Measurements from ENCODE around the gene IKBKE. TPM values are rescaled to one million over a fixed set of nuclear protein-coding genes. Genes with fewer than 3 reads are reported as not detected.

Gene IKBKE
- total and polyA plus RNA-seq, 2 of the 8 experiments (the other 6 are each of a cell fraction or from before 2014, with no cell fraction given) = 8.6 to 12.0 TPM

DNA sequence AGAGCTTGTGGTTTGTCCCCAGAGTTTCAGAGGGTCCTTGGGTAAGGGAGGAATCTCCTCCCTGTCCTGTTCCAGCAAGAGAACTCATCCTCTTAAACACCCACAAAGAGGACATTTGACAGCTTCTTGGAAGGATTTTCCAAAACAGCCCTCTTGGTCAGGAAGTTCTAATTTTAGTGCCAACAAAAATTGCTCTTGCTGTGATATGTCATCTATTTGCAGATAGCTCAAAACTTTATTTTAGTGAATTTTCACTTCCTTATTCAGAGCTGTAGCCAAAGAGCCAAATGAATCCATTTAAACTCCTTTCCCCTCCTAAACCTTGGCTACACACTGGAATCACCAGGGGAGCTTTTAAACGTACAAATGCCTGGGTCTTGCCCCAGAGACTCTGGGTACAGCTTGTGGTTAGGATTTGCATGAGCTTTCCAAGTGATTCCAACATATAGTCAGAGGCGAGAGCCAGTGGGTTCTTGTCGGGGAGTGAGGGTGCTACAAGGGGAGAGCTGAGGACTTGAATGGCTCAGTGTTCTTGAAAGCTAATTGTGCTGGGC, 25.3 kb downstream of the IKBKE start (continued):
- TF ChIP-seq BRCA1 (IDR thresholded peaks at IDR 0.05; ENCODE audit: low read depth, low read length) = no peak

All from H1 (cell line).